Measurements from ENCODE around the gene GFM2. TPM values are rescaled to one million over a fixed set of nuclear protein-coding genes. Genes with fewer than 3 reads are reported as not detected.
"Not testable (repeated sequence)": the region's sequence is repeated elsewhere in the genome, so short reads cannot be mapped to it uniquely, and the experiment has no call there.

Gene GFM2, protein sequence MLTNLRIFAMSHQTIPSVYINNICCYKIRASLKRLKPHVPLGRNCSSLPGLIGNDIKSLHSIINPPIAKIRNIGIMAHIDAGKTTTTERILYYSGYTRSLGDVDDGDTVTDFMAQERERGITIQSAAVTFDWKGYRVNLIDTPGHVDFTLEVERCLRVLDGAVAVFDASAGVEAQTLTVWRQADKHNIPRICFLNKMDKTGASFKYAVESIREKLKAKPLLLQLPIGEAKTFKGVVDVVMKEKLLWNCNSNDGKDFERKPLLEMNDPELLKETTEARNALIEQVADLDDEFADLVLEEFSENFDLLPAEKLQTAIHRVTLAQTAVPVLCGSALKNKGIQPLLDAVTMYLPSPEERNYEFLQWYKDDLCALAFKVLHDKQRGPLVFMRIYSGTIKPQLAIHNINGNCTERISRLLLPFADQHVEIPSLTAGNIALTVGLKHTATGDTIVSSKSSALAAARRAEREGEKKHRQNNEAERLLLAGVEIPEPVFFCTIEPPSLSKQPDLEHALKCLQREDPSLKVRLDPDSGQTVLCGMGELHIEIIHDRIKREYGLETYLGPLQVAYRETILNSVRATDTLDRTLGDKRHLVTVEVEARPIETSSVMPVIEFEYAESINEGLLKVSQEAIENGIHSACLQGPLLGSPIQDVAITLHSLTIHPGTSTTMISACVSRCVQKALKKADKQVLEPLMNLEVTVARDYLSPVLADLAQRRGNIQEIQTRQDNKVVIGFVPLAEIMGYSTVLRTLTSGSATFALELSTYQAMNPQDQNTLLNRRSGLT
- total RNA-seq: 10 to 100 TPM; 24.0 to 26.2 TPM

GRCh38 chr5:74766849-74767578 is at the start of gene GFM2, which contains the start of gene NSA2:
Gene GFM2, minus strand, starts transcription at chr5:74767117. Its CDS starts 3,375 bp downstream, at chr5:74763742.
Gene NSA2, plus strand, starts transcription at chr5:74767249. Its CDS starts 112 bp downstream, at chr5:74767361.
- Mint-ChIP-seq H3K27me3 (no peaks in the 10 kb centered on the region), H3K27ac (peak within 1 kb of the TSS; percentile 96), H3K9me3 (no peaks in the 10 kb centered on the region), H3K4me1 (peaks cover 20% of the 10 kb centered on the region), H3K36me3 (peaks cover 13% of the 10 kb centered on the region), H3K4me3 (peak within 1 kb of the TSS; percentile 94)
- POLR2A ChIA-PET: interaction anchor here (0.5 to 1.3 kb wide), 7 partner anchors 80 to 1268 kb away, joined by 3 to 5 read pairs (median 3); partner anchors contain the start of genes BTF3 and HMGCR
- ATAC-seq (ENCODE audit: low read depth): peak; percentile 90
- DNase-seq: peak; percentile 92

DNA sequence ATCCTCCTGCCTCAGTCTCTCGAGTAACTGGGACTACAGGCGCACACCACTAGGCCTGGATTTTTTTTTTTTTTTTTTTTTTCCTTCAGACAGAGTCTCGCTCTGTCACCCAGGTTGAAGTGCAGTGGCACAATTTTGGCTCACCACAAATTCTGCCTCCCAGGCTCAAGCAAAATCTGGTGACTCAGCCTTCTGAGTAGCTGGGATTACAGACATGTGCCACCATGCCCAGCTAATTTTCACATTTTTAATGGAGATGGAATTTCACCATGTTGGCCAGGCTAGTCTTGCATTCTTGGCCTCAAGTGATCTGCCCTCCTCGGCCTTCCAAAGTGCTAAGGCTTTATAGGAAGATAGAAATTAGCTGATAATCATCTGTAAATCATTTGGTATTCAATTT is 44.0 kb upstream of the GFM2 start:
- no peaks in the 10 kb centered on the region for H3K9me3 Mint-ChIP-seq
- no peak overlapping the region for H3K27ac Mint-ChIP-seq
- no peaks in the 10 kb centered on the region for H3K27me3 Mint-ChIP-seq
- DNase-seq (no peak), ATAC-seq (ENCODE audit: low read depth) (no peak)
- no peak overlapping the region for H3K4me3 Mint-ChIP-seq
- H3K4me1 Mint-ChIP-seq: peaks cover 2% of the 10 kb centered on the region
- POLR2A ChIA-PET: no interaction called here
- peaks cover 8% of the 10 kb centered on the region for H3K36me3 Mint-ChIP-seq

- peaks cover 1% of the 10 kb centered on the region for H3K4me1 Mint-ChIP-seq
- ATAC-seq (ENCODE audit: low read depth) (no peak), DNase-seq (no peak)
- no peaks in the 10 kb centered on the region for H3K27me3 Mint-ChIP-seq
- H3K4me3 Mint-ChIP-seq: no peak overlapping the region
- no peak overlapping the region for H3K27ac Mint-ChIP-seq
- H3K36me3 Mint-ChIP-seq: peaks cover 2% of the 10 kb centered on the region
- POLR2A ChIA-PET: no interaction called here
- no peaks in the 10 kb centered on the region for H3K9me3 Mint-ChIP-seq
Measured at GRCh38 chr5:74801941-74802340, 35.0 kb upstream of the GFM2 start.

DNA sequence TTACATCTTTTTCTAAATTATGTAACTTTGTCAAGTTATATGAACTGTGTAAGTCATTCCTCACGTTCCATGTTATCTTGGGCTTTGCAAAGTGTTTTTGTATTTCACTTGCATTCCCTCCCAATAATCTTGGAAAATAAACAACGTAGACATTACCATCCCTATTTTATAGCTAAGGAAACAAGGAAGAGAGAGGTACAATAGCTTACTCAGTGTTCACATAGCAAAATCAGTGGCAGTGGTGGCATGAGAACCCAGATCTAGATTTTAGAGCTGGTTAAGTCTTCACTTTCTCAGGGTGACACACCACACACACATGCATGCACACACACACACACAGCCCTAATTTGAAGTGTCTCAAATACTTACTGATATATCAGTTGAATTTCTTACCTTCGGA is 34.3 kb upstream of the GFM2 start:
- Mint-ChIP-seq H3K9me3 (no peaks in the 10 kb centered on the region), H3K36me3 (no peaks in the 10 kb centered on the region), H3K4me1 (no peaks in the 10 kb centered on the region), H3K27ac (no peak overlapping the region), H3K4me3 (no peak overlapping the region), H3K27me3 (no peaks in the 10 kb centered on the region)
- ATAC-seq (ENCODE audit: low read depth) (no peak), DNase-seq (no peak)
- POLR2A ChIA-PET: no interaction called here

DNA sequence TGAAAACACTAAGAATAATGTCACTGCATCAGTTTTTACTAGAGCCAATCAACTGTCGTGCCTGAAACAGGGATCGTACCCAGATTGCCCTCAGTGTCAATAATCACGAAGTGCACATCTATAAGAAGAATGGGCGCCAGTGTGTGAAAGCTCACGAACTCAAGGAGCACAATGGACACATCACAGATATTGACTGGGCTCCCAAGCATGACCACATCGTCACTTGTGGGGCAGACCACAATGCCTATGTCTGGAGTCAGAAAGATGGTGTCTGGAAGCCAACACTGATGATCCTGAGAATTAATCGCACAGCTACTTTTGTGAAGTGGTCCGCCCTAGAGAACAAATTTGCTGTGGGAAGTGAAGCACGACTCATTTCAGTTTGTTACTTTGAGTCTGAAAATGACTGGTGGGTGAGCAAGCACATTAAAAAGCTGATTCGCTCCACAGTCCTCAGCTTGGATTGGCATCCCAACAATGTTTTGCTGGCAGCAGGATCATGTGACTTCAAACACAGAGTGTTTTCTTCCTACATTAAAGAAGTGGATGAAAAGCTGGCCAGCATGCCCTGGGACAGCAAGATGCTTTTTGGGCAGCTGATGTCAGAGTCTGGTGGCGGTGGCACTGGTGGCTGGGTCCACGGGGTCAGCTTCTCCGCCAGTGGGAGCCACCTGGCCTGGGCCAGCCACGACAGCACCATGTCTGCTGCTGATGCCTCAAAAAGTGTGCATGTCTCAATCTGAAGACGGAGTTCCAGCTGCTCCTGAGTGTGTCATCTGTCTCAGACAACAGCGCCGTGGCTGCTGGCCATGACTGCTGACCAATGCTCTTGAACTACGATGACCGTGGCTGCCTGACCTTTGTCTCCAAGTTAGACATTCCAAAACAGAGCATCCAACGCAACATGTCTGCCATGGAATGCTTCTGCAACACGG is 32.3 kb upstream of the GFM2 start:
- ATAC-seq (ENCODE audit: low read depth) (no peak), DNase-seq (no peak)
- no peak overlapping the region for H3K4me3 Mint-ChIP-seq
- no peaks in the 10 kb centered on the region for H3K27me3 Mint-ChIP-seq
- no peaks in the 10 kb centered on the region for H3K4me1 Mint-ChIP-seq
- H3K9me3 Mint-ChIP-seq: no peaks in the 10 kb centered on the region
- H3K36me3 Mint-ChIP-seq: no peaks in the 10 kb centered on the region
- POLR2A ChIA-PET: no interaction called here
- no peak overlapping the region for H3K27ac Mint-ChIP-seq

GRCh38 chr5:74791669-74792068 is 24.8 kb upstream of the GFM2 start:
- H3K36me3 Mint-ChIP-seq: peaks cover 12% of the 10 kb centered on the region
- H3K9me3 Mint-ChIP-seq; H3K27ac Mint-ChIP-seq; DNase-seq; POLR2A ChIA-PET; H3K27me3 Mint-ChIP-seq; H3K4me1 Mint-ChIP-seq; ATAC-seq (ENCODE audit: low read depth); H3K4me3 Mint-ChIP-seq: not testable (repeated sequence)

- H3K27me3 Mint-ChIP-seq: no peaks in the 10 kb centered on the region
- no peaks in the 10 kb centered on the region for H3K4me1 Mint-ChIP-seq
- DNase-seq (no peak), ATAC-seq (ENCODE audit: low read depth) (no peak)
- peaks cover 5% of the 10 kb centered on the region for H3K36me3 Mint-ChIP-seq
- no peaks in the 10 kb centered on the region for H3K9me3 Mint-ChIP-seq
- POLR2A ChIA-PET: no interaction called here
- H3K4me3 Mint-ChIP-seq: no peak overlapping the region
- no peak overlapping the region for H3K27ac Mint-ChIP-seq
Measured at GRCh38 chr5:74787424-74787823, 20.5 kb upstream of the GFM2 start.

GRCh38 chr5:74786851-74787250 is 19.9 kb upstream of the GFM2 start:
- ATAC-seq (ENCODE audit: low read depth): no peak
- H3K9me3 Mint-ChIP-seq: no peaks in the 10 kb centered on the region
- no peaks in the 10 kb centered on the region for H3K4me1 Mint-ChIP-seq
- DNase-seq: no peak
- peaks cover 1% of the 10 kb centered on the region for H3K36me3 Mint-ChIP-seq
- POLR2A ChIA-PET: no interaction called here
- no peak overlapping the region for H3K4me3 Mint-ChIP-seq
- no peak overlapping the region for H3K27ac Mint-ChIP-seq
- H3K27me3 Mint-ChIP-seq: no peaks in the 10 kb centered on the region

DNA sequence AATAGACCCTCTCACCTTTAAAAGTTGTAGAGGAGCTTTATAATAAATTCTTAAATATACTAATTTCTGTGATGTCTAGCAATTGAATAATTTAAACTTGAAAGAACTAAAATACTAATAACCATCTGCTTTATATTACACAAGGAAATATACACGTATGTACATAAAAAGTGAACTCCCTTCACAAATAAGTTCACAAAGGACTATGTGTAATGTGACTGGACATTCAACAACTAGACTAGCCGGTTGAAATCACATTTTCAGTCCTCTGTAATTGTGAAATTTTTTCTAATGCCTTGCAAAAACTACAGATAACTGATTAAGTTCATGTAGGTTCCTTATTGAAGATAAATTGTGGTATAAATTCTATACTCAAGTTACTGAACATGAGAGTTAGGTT is 11.7 kb upstream of the GFM2 start:
- POLR2A ChIA-PET: no interaction called here
- Mint-ChIP-seq H3K36me3 (peaks cover 6% of the 10 kb centered on the region), H3K4me3 (no peak overlapping the region), H3K27me3 (no peaks in the 10 kb centered on the region), H3K27ac (no peak overlapping the region), H3K9me3 (no peaks in the 10 kb centered on the region), H3K4me1 (peaks cover 2% of the 10 kb centered on the region)
- no peak for DNase-seq
- no peak for ATAC-seq (ENCODE audit: low read depth)

DNA sequence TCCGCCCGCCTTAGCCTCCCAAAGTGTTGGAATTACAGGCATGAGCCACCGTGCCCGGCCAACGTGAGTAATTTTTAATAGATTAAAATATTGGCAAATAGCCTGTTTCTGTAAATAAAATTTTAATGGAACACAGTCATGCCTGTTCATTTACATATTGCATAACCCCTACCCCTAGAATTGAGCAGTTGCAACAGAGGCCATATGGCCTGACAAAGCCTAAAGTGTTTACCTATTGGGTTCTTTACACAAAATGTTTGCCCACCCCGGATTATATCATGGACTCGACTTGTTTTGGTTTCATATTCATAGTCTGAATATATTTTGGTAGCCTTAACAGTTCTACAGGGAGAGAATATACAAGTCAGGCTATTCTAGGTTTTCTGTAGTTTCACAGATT is 5.4 kb upstream of the GFM2 start:
- no peaks in the 10 kb centered on the region for H3K27me3 Mint-ChIP-seq
- no peak overlapping the region for H3K4me3 Mint-ChIP-seq
- POLR2A ChIA-PET: no interaction called here
- no peaks in the 10 kb centered on the region for H3K9me3 Mint-ChIP-seq
- no peak overlapping the region for H3K27ac Mint-ChIP-seq
- H3K36me3 Mint-ChIP-seq: peaks cover 19% of the 10 kb centered on the region
- ATAC-seq (ENCODE audit: low read depth): no peak
- DNase-seq: no peak
- H3K4me1 Mint-ChIP-seq: peaks cover 15% of the 10 kb centered on the region

DNA sequence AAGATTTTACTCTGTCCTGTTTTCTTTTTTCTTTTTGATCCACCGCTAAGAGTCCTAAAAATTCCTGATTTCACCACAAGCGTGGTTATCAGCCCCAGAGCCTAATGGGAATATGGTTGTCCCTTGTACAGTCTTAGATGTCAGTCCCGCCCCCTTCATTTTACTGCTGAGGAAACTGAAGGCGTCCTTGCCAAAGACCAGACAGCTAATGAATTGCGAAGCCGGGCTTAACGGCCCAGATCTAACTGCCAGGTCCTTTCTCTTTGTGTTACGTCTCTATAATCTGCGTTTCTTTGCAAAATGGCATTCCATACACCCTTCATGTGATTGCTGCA is 629 bp upstream of the GFM2 start:
- POLR2A ChIA-PET: interaction anchor here (0.8 to 1.3 kb wide), 4 partner anchors 81 to 1269 kb away, joined by 3 to 5 read pairs (median 4); partner anchors contain the start of gene BTF3
- Mint-ChIP-seq H3K4me3 (peak overlapping the region; percentile 94), H3K27ac (peak overlapping the region; percentile 96), H3K4me1 (peaks cover 18% of the 10 kb centered on the region), H3K36me3 (peaks cover 12% of the 10 kb centered on the region), H3K9me3 (no peaks in the 10 kb centered on the region), H3K27me3 (no peaks in the 10 kb centered on the region)
- DNase-seq (no peak), ATAC-seq (ENCODE audit: low read depth) (no peak)

GRCh38 chr5:74766418-74766848 is 484 bp downstream of the GFM2 start:
- POLR2A ChIA-PET: interaction anchor here (0.5 to 1.3 kb wide), 6 partner anchors 80 to 1268 kb away, joined by 3 to 5 read pairs (median 4); partner anchors contain the start of genes BTF3 and HMGCR
- no peak for DNase-seq
- H3K4me1 Mint-ChIP-seq: peaks cover 23% of the 10 kb centered on the region
- H3K9me3 Mint-ChIP-seq: no peaks in the 10 kb centered on the region
- ATAC-seq (ENCODE audit: low read depth): peak; percentile 34
- H3K36me3 Mint-ChIP-seq: peaks cover 12% of the 10 kb centered on the region
- peak overlapping the region; percentile 94 for H3K4me3 Mint-ChIP-seq
- H3K27ac Mint-ChIP-seq: peak overlapping the region; percentile 96
- H3K27me3 Mint-ChIP-seq: no peaks in the 10 kb centered on the region
